ENCODE results near the gene AQP4. TPM values are rescaled to one million over a fixed set of nuclear protein-coding genes. Genes with fewer than 3 reads are reported as not detected.

The AQP4 gene
- total RNA-seq, 1 donor from 2014 or later: not detected

GRCh38 chr18:26843760-26844159 is 21.7 kb downstream of the AQP4 start:
- Mint-ChIP-seq H3K27me3 (ENCODE audit: low read depth) (peaks cover 13% of the 10 kb centered on the region), H3K4me3 (ENCODE audit: unreplicated experiment) (no peak overlapping the region), H3K9me3 (ENCODE audit: low read depth) (peaks cover 3% of the 10 kb centered on the region), H3K4me1 (ENCODE audit: low read depth) (no peaks in the 10 kb centered on the region), H3K27ac (ENCODE audit: unreplicated experiment) (no peak overlapping the region), H3K36me3 (ENCODE audit: low read depth) (no peaks in the 10 kb centered on the region)
- no peak for DNase-seq (ENCODE audit: low spot score)
- no peak for TF ChIP-seq CTCF (IDR thresholded peaks at IDR 0.05)

GRCh38 chr18:26840965-26841364 is 24.5 kb downstream of the AQP4 start:
- Mint-ChIP-seq H3K9me3 (ENCODE audit: low read depth) (peaks cover 3% of the 10 kb centered on the region), H3K4me3 (ENCODE audit: unreplicated experiment) (no peak overlapping the region), H3K27me3 (ENCODE audit: low read depth) (peaks cover 13% of the 10 kb centered on the region), H3K36me3 (ENCODE audit: low read depth) (no peaks in the 10 kb centered on the region), H3K27ac (ENCODE audit: unreplicated experiment) (no peak overlapping the region), H3K4me1 (ENCODE audit: low read depth) (no peaks in the 10 kb centered on the region)
- no peak for DNase-seq (ENCODE audit: low spot score)
- TF ChIP-seq CTCF (IDR thresholded peaks at IDR 0.05): no peak

GRCh38 chr18:26839609-26840008 is 25.9 kb downstream of the AQP4 start:
- no peak for DNase-seq (ENCODE audit: low spot score)
- Mint-ChIP-seq H3K36me3 (ENCODE audit: low read depth) (no peaks in the 10 kb centered on the region), H3K27me3 (ENCODE audit: low read depth) (peaks cover 13% of the 10 kb centered on the region), H3K27ac (ENCODE audit: unreplicated experiment) (no peak overlapping the region), H3K4me3 (ENCODE audit: unreplicated experiment) (no peak overlapping the region), H3K4me1 (ENCODE audit: low read depth) (no peaks in the 10 kb centered on the region), H3K9me3 (ENCODE audit: low read depth) (peaks cover 3% of the 10 kb centered on the region)
- TF ChIP-seq CTCF (IDR thresholded peaks at IDR 0.05): no peak

GRCh38 chr18:26832302-26832701 is 33.2 kb downstream of the AQP4 start:
- Mint-ChIP-seq H3K27ac (ENCODE audit: unreplicated experiment) (no peak overlapping the region), H3K27me3 (ENCODE audit: low read depth) (peaks cover 6% of the 10 kb centered on the region), H3K9me3 (ENCODE audit: low read depth) (no peaks in the 10 kb centered on the region), H3K4me1 (ENCODE audit: low read depth) (no peaks in the 10 kb centered on the region), H3K4me3 (ENCODE audit: unreplicated experiment) (no peak overlapping the region), H3K36me3 (ENCODE audit: low read depth) (no peaks in the 10 kb centered on the region)
- no peak for TF ChIP-seq CTCF (IDR thresholded peaks at IDR 0.05)
- DNase-seq (ENCODE audit: low spot score): no peak

GRCh38 chr18:26827581-26827980 is 37.9 kb downstream of the AQP4 start:
- TF ChIP-seq CTCF (IDR thresholded peaks at IDR 0.05): no peak
- Mint-ChIP-seq H3K27ac (ENCODE audit: unreplicated experiment) (no peak overlapping the region), H3K4me3 (ENCODE audit: unreplicated experiment) (no peak overlapping the region), H3K36me3 (ENCODE audit: low read depth) (no peaks in the 10 kb centered on the region), H3K4me1 (ENCODE audit: low read depth) (no peaks in the 10 kb centered on the region), H3K9me3 (ENCODE audit: low read depth) (no peaks in the 10 kb centered on the region), H3K27me3 (ENCODE audit: low read depth) (peaks cover 12% of the 10 kb centered on the region)
- no peak for DNase-seq (ENCODE audit: low spot score)
